ENCODE measurements around the gene APOBEC3F.
"Not testable (repeated sequence)": the region's sequence is repeated elsewhere in the genome, so short reads cannot be mapped to it uniquely, and the experiment has no call there.

APOBEC3F gene

GRCh38 chr22:39055658-39056057, 15.0 kb downstream of the APOBEC3F start:
- no peak overlapping the region for H3K4me3 ChIP-seq (ENCODE audit: low read depth, low read length, poor library complexity, severe bottlenecking)
- H3K27ac ChIP-seq (ENCODE audit: low read depth, low read length, poor library complexity, severe bottlenecking) = no peak overlapping the region
- H3K9me2 ChIP-seq (ENCODE audit: low read depth, low read length) = no peaks in the 10 kb centered on the region
- H3K4me1 ChIP-seq (ENCODE audit: insufficient read depth, low read length, severe bottlenecking) = no peaks in the 10 kb centered on the region
- no peaks in the 10 kb centered on the region for H4K20me1 ChIP-seq (ENCODE audit: insufficient read depth, low read length)
- no peak for TF ChIP-seq EZH2 (IDR thresholded peaks at IDR 0.05; ENCODE audit: borderline replicate concordance, low read length)
- no peak for TF ChIP-seq CTCF (IDR thresholded peaks at IDR 0.05; ENCODE audit: low read length)
- no peaks in the 10 kb centered on the region for H3F3A ChIP-seq (ENCODE audit: insufficient read depth, low read length)
- H3K9me3 ChIP-seq (ENCODE audit: low read length) = no peaks in the 10 kb centered on the region
- no peaks in the 10 kb centered on the region for H3K36me3 ChIP-seq (ENCODE audit: insufficient read depth, low read length)
- H2AFZ ChIP-seq (ENCODE audit: low read length) = no peak overlapping the region
- no peaks in the 10 kb centered on the region for H3K79me2 ChIP-seq (ENCODE audit: insufficient read depth, low read length)
- H3K9ac ChIP-seq (ENCODE audit: low read length) = no peak overlapping the region
- peaks cover 20% of the 10 kb centered on the region; the same call in 1 of the 2 replicates for H3K27me3 ChIP-seq (ENCODE audit: insufficient read depth, low read length)
- H3K4me2 ChIP-seq (ENCODE audit: low read length) = no peak overlapping the region

GRCh38 chr22:39061290-39061689, 20.6 kb downstream of the APOBEC3F start:
- not testable (repeated sequence) for H3K79me2 ChIP-seq (ENCODE audit: insufficient read depth, low read length); H2AFZ ChIP-seq (ENCODE audit: low read length); H3K36me3 ChIP-seq (ENCODE audit: insufficient read depth, low read length); H3K9me2 ChIP-seq (ENCODE audit: low read depth, low read length); H4K20me1 ChIP-seq (ENCODE audit: insufficient read depth, low read length); H3K4me1 ChIP-seq (ENCODE audit: insufficient read depth, low read length, severe bottlenecking); H3K4me2 ChIP-seq (ENCODE audit: low read length); H3K9ac ChIP-seq (ENCODE audit: low read length); H3F3A ChIP-seq (ENCODE audit: insufficient read depth, low read length); H3K27ac ChIP-seq (ENCODE audit: low read depth, low read length, poor library complexity, severe bottlenecking); H3K4me3 ChIP-seq (ENCODE audit: low read depth, low read length, poor library complexity, severe bottlenecking); H3K9me3 ChIP-seq (ENCODE audit: low read length)
- H3K27me3 ChIP-seq (ENCODE audit: insufficient read depth, low read length) = peaks cover 11% of the 10 kb centered on the region; the same call in 1 of the 2 replicates

- not testable (repeated sequence) for H3K4me2 ChIP-seq (ENCODE audit: low read length); H3K79me2 ChIP-seq (ENCODE audit: insufficient read depth, low read length); H2AFZ ChIP-seq (ENCODE audit: low read length); H3K4me1 ChIP-seq (ENCODE audit: insufficient read depth, low read length, severe bottlenecking); H3F3A ChIP-seq (ENCODE audit: insufficient read depth, low read length); H3K9me2 ChIP-seq (ENCODE audit: low read depth, low read length); H3K4me3 ChIP-seq (ENCODE audit: low read depth, low read length, poor library complexity, severe bottlenecking); H4K20me1 ChIP-seq (ENCODE audit: insufficient read depth, low read length); H3K36me3 ChIP-seq (ENCODE audit: insufficient read depth, low read length); H3K9me3 ChIP-seq (ENCODE audit: low read length); H3K9ac ChIP-seq (ENCODE audit: low read length); H3K27ac ChIP-seq (ENCODE audit: low read depth, low read length, poor library complexity, severe bottlenecking)
- H3K27me3 ChIP-seq (ENCODE audit: insufficient read depth, low read length) = peaks cover 12% of the 10 kb centered on the region; the same call in 1 of the 2 replicates
Measured at GRCh38 chr22:39061951-39062350, 21.3 kb downstream of the APOBEC3F start.

- H2AFZ ChIP-seq (ENCODE audit: low read length); H3K4me2 ChIP-seq (ENCODE audit: low read length); H3F3A ChIP-seq (ENCODE audit: insufficient read depth, low read length): not testable (repeated sequence)
Measured at GRCh38 chr22:39063904-39064303, 23.2 kb downstream of the APOBEC3F start.

GRCh38 chr22:39066442-39067276, 26.0 kb downstream of the APOBEC3F start:
- not testable (repeated sequence) for H3K9me2 ChIP-seq (ENCODE audit: low read depth, low read length); H3K79me2 ChIP-seq (ENCODE audit: insufficient read depth, low read length); H3K4me3 ChIP-seq (ENCODE audit: low read depth, low read length, poor library complexity, severe bottlenecking); H3K36me3 ChIP-seq (ENCODE audit: insufficient read depth, low read length); H3F3A ChIP-seq (ENCODE audit: insufficient read depth, low read length); H2AFZ ChIP-seq (ENCODE audit: low read length); H3K4me2 ChIP-seq (ENCODE audit: low read length); H4K20me1 ChIP-seq (ENCODE audit: insufficient read depth, low read length); H3K27ac ChIP-seq (ENCODE audit: low read depth, low read length, poor library complexity, severe bottlenecking); H3K27me3 ChIP-seq (ENCODE audit: insufficient read depth, low read length); H3K9ac ChIP-seq (ENCODE audit: low read length); H3K4me1 ChIP-seq (ENCODE audit: insufficient read depth, low read length, severe bottlenecking); H3K9me3 ChIP-seq (ENCODE audit: low read length)

More at GRCh38 chr22:39063904-39064303, 23.2 kb downstream of the APOBEC3F start:
- not testable (repeated sequence) for H3K9me3 ChIP-seq (ENCODE audit: low read length); H3K27ac ChIP-seq (ENCODE audit: low read depth, low read length, poor library complexity, severe bottlenecking); H4K20me1 ChIP-seq (ENCODE audit: insufficient read depth, low read length); H3K9ac ChIP-seq (ENCODE audit: low read length); H3K9me2 ChIP-seq (ENCODE audit: low read depth, low read length); H3K4me3 ChIP-seq (ENCODE audit: low read depth, low read length, poor library complexity, severe bottlenecking); H3K79me2 ChIP-seq (ENCODE audit: insufficient read depth, low read length); H3K4me1 ChIP-seq (ENCODE audit: insufficient read depth, low read length, severe bottlenecking); H3K36me3 ChIP-seq (ENCODE audit: insufficient read depth, low read length); H3K27me3 ChIP-seq (ENCODE audit: insufficient read depth, low read length)
